HepG2 (cell line): ENCODE measurements around the gene HES7. TPM values are rescaled to one million over a fixed set of nuclear protein-coding genes. Genes with fewer than 3 reads are reported as not detected.
A peak's percentile ranks its signal among the peaks of the same experiment; 100 is the strongest.

ENCODE experiments used
- GABPB1 ChIP-seq: IDR thresholded peaks from 2 replicates; pipeline ENCODE4 v1.6.1; 2016; ENCODE audit warnings: mild to moderate bottlenecking, missing genetic modification reagents, moderate library complexity, missing compliant biosample characterization
- HDAC2 ChIP-seq: sonication (generic); formaldehyde crosslinking; IDR thresholded peaks from 2 replicates; pipeline ENCODE4 v1.4.0; 2020; ENCODE audit warnings: missing genetic modification reagents
- NR1H2 ChIP-seq: sonication (generic); formaldehyde crosslinking; IDR thresholded peaks from 2 replicates; pipeline ENCODE4 v1.8.1; 2022; ENCODE audit warnings: low read depth, missing genetic modification reagents, borderline replicate concordance
- RFX5 ChIP-seq: IDR thresholded peaks from 2 replicates; pipeline ENCODE4 v1.6.1; 2011; ENCODE audit warnings: low read depth, low read length, improper control_type of control experiment
- ZFP36L2 ChIP-seq: sonication (generic); formaldehyde crosslinking; IDR thresholded peaks from 2 replicates; pipeline ENCODE4 v1.4.0; 2020; ENCODE audit warnings: missing genetic modification reagents
- ZFYVE20 ChIP-seq: sonication (generic); formaldehyde crosslinking; IDR thresholded peaks from 2 replicates; pipeline ENCODE4 v1.8.0; 2023; ENCODE audit warnings: low read depth, mild to moderate bottlenecking, moderate library complexity, missing genetic modification reagents, borderline replicate concordance
- ZNF30 ChIP-seq: sonication (generic); formaldehyde crosslinking; IDR thresholded peaks from 2 replicates; pipeline ENCODE4 v1.5.0; 2020; ENCODE audit warnings: mild to moderate bottlenecking, missing genetic modification reagents
- ZNF670 ChIP-seq: sonication (generic); formaldehyde crosslinking; IDR thresholded peaks from 2 replicates; pipeline ENCODE4 v1.8.0; 2022; ENCODE audit warnings: mild to moderate bottlenecking, missing genetic modification reagents, borderline replicate concordance
- ZNF780A ChIP-seq: sonication (generic); formaldehyde crosslinking; IDR thresholded peaks from 2 replicates; pipeline ENCODE4 v1.8.0; 2022; ENCODE audit warnings: mild to moderate bottlenecking, missing genetic modification reagents, moderate library complexity
- ZNF878 ChIP-seq: sonication (generic); formaldehyde crosslinking; IDR thresholded peaks from 2 replicates; pipeline ENCODE4 v1.8.1; 2023; ENCODE audit warnings: mild to moderate bottlenecking, missing genetic modification reagents, moderate library complexity
- polyA plus RNA-seq, 8 experiments: library from polyadenylated mRNA; depleted of rRNA in 3 of 8; stranded (reverse) in 7 of 8; unstranded in 1 of 8; fragments of >200 nt; fragmentation: Illumina TruSeq in 4 of 8; extraction: Trizol in 4 of 8; gene quantifications; 2 replicates each; pipeline versions ENCODE4 v1.2.1 to v1.2.3, GENCODE V29; 2011 to 2016; ENCODE audit warnings: low read depth in 4 of 8, missing spikeins in 1 of 8, mixed read lengths in 1 of 8; ENCODE audit not compliant: insufficient read depth in 1 of 8
- total RNA-seq, 5 experiments: library from RNA; depleted of rRNA; stranded (reverse); fragments of >200 nt; fragmentation: Illumina TruSeq; extraction: Trizol; gene quantifications; 2 replicates each; pipeline ENCODE4 v1.2.3, GENCODE V29; 2016; ENCODE audit warnings: low read depth in 1 of 5
- TF ChIP-seq, protein P1 (sequence below): sonication (generic); formaldehyde crosslinking; IDR thresholded peaks from 2 replicates; pipeline ENCODE4 v1.4.0; 2020; ENCODE audit warnings: mild to moderate bottlenecking, missing genetic modification reagents
- TF ChIP-seq, protein P2 (sequence below): sonication (generic); formaldehyde crosslinking; IDR thresholded peaks from 2 replicates; pipeline ENCODE4 v1.4.0; 2020; ENCODE audit warnings: missing genetic modification reagents
- TF ChIP-seq, protein P3 (sequence below): IDR thresholded peaks from 2 replicates; pipeline ENCODE4 v1.6.1; 2012; ENCODE audit warnings: low read length, improper control_type of control experiment

Gene HES7
- total and polyA plus RNA-seq, 2 of the 13 experiments (the other 11 are each of a cell fraction or from before 2014, with no cell fraction given) = not detected

DNA sequence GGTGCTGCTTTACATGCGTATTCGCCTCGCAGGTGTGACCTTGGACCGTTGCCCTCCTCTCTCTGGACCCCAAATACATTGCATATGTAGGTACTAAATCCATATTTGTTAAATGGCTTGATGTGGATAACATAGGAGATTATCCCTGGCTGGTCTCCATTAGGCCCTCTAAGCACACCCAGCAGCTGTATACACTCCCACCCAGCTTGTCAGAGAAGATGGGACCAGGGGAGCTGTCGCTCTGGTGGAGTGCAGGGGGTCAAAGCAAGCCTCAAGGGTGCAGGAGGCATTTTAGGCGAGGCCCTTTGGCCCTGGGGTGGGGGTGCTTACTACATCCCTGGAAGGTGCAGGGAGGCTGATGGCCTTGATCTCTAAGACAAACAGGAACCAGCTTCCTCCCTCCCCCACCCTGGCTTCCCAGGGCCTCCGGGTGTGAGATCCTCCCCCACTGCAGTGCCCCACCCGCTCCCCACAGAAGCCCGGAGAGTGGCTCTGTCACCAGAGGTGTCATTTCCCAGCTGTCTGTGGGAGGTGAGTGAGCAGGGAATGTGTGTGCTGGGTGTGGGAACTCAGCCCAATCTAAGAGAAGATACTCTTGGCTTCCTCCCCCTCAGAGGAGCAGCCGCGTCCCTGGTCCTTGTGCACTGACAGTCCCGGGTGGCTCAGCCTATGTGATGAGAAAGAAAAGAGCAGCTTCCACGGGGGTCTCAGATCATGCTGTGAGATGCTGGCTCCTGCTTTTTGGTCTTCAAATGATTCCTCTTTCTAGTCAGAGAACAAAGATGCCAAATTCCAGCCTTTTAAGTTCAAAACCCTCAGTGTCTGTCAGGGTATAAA is 40.3 kb upstream of the HES7 start (continued):
- no peak for TF ChIP-seq RFX5
- no peak; the same call in 1 of the 2 replicates for TF ChIP-seq HDAC2 (CRISPR knock-in tag)
- peak; percentile 29 for TF ChIP-seq GABPB1
- TF ChIP-seq, protein P1, sequence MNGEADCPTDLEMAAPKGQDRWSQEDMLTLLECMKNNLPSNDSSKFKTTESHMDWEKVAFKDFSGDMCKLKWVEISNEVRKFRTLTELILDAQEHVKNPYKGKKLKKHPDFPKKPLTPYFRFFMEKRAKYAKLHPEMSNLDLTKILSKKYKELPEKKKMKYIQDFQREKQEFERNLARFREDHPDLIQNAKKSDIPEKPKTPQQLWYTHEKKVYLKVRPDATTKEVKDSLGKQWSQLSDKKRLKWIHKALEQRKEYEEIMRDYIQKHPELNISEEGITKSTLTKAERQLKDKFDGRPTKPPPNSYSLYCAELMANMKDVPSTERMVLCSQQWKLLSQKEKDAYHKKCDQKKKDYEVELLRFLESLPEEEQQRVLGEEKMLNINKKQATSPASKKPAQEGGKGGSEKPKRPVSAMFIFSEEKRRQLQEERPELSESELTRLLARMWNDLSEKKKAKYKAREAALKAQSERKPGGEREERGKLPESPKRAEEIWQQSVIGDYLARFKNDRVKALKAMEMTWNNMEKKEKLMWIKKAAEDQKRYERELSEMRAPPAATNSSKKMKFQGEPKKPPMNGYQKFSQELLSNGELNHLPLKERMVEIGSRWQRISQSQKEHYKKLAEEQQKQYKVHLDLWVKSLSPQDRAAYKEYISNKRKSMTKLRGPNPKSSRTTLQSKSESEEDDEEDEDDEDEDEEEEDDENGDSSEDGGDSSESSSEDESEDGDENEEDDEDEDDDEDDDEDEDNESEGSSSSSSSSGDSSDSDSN (CRISPR knock-in tag) = no peak; the same call in 1 of the 2 replicates
- TF ChIP-seq ZNF30 = no peak
- no peak for TF ChIP-seq ZFP36L2 (CRISPR knock-in tag)
- no peak for TF ChIP-seq ZFYVE20 (CRISPR knock-in tag)
- TF ChIP-seq ZNF670 = peak; percentile 59; the same call in 1 of the 2 replicates
- TF ChIP-seq ZNF780A (CRISPR knock-in tag) = no peak
- TF ChIP-seq, protein P2, sequence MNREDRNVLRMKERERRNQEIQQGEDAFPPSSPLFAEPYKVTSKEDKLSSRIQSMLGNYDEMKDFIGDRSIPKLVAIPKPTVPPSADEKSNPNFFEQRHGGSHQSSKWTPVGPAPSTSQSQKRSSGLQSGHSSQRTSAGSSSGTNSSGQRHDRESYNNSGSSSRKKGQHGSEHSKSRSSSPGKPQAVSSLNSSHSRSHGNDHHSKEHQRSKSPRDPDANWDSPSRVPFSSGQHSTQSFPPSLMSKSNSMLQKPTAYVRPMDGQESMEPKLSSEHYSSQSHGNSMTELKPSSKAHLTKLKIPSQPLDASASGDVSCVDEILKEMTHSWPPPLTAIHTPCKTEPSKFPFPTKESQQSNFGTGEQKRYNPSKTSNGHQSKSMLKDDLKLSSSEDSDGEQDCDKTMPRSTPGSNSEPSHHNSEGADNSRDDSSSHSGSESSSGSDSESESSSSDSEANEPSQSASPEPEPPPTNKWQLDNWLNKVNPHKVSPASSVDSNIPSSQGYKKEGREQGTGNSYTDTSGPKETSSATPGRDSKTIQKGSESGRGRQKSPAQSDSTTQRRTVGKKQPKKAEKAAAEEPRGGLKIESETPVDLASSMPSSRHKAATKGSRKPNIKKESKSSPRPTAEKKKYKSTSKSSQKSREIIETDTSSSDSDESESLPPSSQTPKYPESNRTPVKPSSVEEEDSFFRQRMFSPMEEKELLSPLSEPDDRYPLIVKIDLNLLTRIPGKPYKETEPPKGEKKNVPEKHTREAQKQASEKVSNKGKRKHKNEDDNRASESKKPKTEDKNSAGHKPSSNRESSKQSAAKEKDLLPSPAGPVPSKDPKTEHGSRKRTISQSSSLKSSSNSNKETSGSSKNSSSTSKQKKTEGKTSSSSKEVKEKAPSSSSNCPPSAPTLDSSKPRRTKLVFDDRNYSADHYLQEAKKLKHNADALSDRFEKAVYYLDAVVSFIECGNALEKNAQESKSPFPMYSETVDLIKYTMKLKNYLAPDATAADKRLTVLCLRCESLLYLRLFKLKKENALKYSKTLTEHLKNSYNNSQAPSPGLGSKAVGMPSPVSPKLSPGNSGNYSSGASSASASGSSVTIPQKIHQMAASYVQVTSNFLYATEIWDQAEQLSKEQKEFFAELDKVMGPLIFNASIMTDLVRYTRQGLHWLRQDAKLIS (CRISPR knock-in tag) = no peak
- no peak for TF ChIP-seq ZNF878 (CRISPR knock-in tag)
- TF ChIP-seq, protein P3, sequence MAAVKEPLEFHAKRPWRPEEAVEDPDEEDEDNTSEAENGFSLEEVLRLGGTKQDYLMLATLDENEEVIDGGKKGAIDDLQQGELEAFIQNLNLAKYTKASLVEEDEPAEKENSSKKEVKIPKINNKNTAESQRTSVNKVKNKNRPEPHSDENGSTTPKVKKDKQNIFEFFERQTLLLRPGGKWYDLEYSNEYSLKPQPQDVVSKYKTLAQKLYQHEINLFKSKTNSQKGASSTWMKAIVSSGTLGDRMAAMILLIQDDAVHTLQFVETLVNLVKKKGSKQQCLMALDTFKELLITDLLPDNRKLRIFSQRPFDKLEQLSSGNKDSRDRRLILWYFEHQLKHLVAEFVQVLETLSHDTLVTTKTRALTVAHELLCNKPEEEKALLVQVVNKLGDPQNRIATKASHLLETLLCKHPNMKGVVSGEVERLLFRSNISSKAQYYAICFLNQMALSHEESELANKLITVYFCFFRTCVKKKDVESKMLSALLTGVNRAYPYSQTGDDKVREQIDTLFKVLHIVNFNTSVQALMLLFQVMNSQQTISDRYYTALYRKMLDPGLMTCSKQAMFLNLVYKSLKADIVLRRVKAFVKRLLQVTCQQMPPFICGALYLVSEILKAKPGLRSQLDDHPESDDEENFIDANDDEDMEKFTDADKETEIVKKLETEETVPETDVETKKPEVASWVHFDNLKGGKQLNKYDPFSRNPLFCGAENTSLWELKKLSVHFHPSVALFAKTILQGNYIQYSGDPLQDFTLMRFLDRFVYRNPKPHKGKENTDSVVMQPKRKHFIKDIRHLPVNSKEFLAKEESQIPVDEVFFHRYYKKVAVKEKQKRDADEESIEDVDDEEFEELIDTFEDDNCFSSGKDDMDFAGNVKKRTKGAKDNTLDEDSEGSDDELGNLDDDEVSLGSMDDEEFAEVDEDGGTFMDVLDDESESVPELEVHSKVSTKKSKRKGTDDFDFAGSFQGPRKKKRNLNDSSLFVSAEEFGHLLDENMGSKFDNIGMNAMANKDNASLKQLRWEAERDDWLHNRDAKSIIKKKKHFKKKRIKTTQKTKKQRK = no peak
- no peak for TF ChIP-seq NR1H2 (CRISPR knock-in tag)
